Keratinocyte (primary cell): ENCODE data around the gene RBM26. TPM values are rescaled to one million over a fixed set of nuclear protein-coding genes. Genes with fewer than 3 reads are reported as not detected.

Experiments used
- DNase-seq: peaks from one replicate; pipeline ENCODE4 v3.0.0-alpha.2; 2011; ENCODE audit warnings: low read depth, missing footprints, low spot score
- FAIRE-seq: peaks from 2 replicates; lab custom pipeline; 2011; peaks lifted over from hg19 to GRCh38; lab: Jason Lieb, UNC
- H2AFZ ChIP-seq: 2 replicates; pipeline ENCODE4 v1.6.0; 2012; ENCODE audit warnings: low read length, control low read depth, inconsistent platforms; ENCODE audit not compliant: control insufficient read depth
- H3K27ac ChIP-seq: 2 replicates; pipeline ENCODE4 v1.5.1; 2011; ENCODE audit warnings: low read length; ENCODE audit not compliant: control insufficient read depth, insufficient read depth
- H3K27me3 ChIP-seq: 3 replicates; pipeline ENCODE4 v1.6.0; 2011; ENCODE audit warnings: low read length; ENCODE audit not compliant: control insufficient read depth, insufficient read depth; ENCODE audit errors: extremely low read depth
- H3K36me3 ChIP-seq, 2 experiments: 2 replicates in 1 of 2; 3 replicates in 1 of 2; pipeline ENCODE4 v1.5.1; 2011; ENCODE audit warnings: low read length in 2 of 2, mild to moderate bottlenecking in 1 of 2; ENCODE audit not compliant: control insufficient read depth in 2 of 2, insufficient read depth in 2 of 2; ENCODE audit errors: extremely low read depth in 1 of 2
- H3K4me1 ChIP-seq: 3 replicates; pipeline ENCODE4 v1.5.1; 2011; ENCODE audit warnings: low read length; ENCODE audit not compliant: control insufficient read depth, insufficient read depth; ENCODE audit errors: extremely low read depth
- H3K4me2 ChIP-seq: 3 replicates; pipeline ENCODE4 v1.6.0; 2011; ENCODE audit warnings: low read depth, low read length; ENCODE audit not compliant: control insufficient read depth, insufficient read depth; ENCODE audit errors: extremely low read depth
- H3K4me3 ChIP-seq, 3 experiments: fragments of 200-600 bp in 1 of 3; sonication (generic) in 1 of 3; 2 replicates in 2 of 3; 3 replicates in 1 of 3; pipeline ENCODE4 v1.5.1; 2011 to 2016; ENCODE audit warnings: low read length in 3 of 3, mild to moderate bottlenecking in 3 of 3, control low read depth in 2 of 3, inconsistent platforms in 1 of 3, low read depth in 1 of 3, mixed read lengths in 1 of 3, mixed run types in 1 of 3, moderate library complexity in 1 of 3; ENCODE audit not compliant: control insufficient read depth in 2 of 3, insufficient read depth in 2 of 3; ENCODE audit errors: extremely low read depth in 1 of 3
- H3K79me2 ChIP-seq: 2 replicates; pipeline ENCODE4 v1.6.0; 2012; ENCODE audit warnings: low read length; ENCODE audit not compliant: control insufficient read depth, insufficient read depth
- H3K9ac ChIP-seq: 3 replicates; pipeline ENCODE4 v1.6.0; 2011; ENCODE audit warnings: low read length; ENCODE audit not compliant: control insufficient read depth, insufficient read depth; ENCODE audit errors: extremely low read depth
- H3K9me1 ChIP-seq: 3 replicates; pipeline ENCODE4 v1.6.0; 2011; ENCODE audit warnings: low read length; ENCODE audit not compliant: control insufficient read depth, insufficient read depth; ENCODE audit errors: extremely low read depth
- H3K9me3 ChIP-seq: 2 replicates; pipeline ENCODE4 v1.5.1; 2012; ENCODE audit warnings: low read depth, low read length; ENCODE audit not compliant: control insufficient read depth
- H4K20me1 ChIP-seq: 3 replicates; pipeline ENCODE4 v1.6.0; 2011; ENCODE audit warnings: low read length; ENCODE audit not compliant: control insufficient read depth, insufficient read depth; ENCODE audit errors: extremely low read depth
- CTCF ChIP-seq, 3 experiments: IDR thresholded peaks in 1 of 3; conservative IDR thresholded peaks in 1 of 3; optimal IDR thresholded peaks in 1 of 3; 2 replicates in 2 of 3; 3 replicates in 1 of 3; pipeline versions ENCODE3 to v1.5.1; 2011; ENCODE audit warnings: low read length in 3 of 3, mild to moderate bottlenecking in 3 of 3, moderate library complexity in 2 of 3, control low read depth in 1 of 3, inconsistent platforms in 1 of 3; ENCODE audit not compliant: insufficient read depth in 2 of 3; ENCODE audit errors: extremely low read depth in 1 of 3
- EZH2 ChIP-seq: IDR thresholded peaks from one replicate; pipeline ENCODE4 v1.6.1; 2012; ENCODE audit warnings: inconsistent platforms, mild to moderate bottlenecking, low read length, moderate library complexity
- dilution Hi-C: fragments of 300-500 bp; cut with MboI; formaldehyde crosslinking; loops from one replicate; pipeline ENCODE4 v1.7.0; 2020; ENCODE audit warnings: low sequenced_read_pairs; ENCODE audit not compliant: extremely low pct_ligation_motif_present
- polyA plus RNA-seq, 5 experiments: library from polyadenylated mRNA; depleted of rRNA in 3 of 5; stranded (reverse) in 3 of 5; stranded (forward) in 1 of 5; unstranded in 1 of 5; fragments of >200 nt; gene quantifications; 1 replicate in 1 of 5; 2 replicates in 3 of 5; 3 replicates in 1 of 5; pipeline versions ENCODE4 v1.2.1 to v1.2.3, GENCODE V29; 2011 to 2012; ENCODE audit warnings: missing spikeins in 2 of 5, low read depth in 1 of 5, low replicate concordance in 1 of 5

Gene RBM26
- polyA plus RNA-seq, 1 donor (not counting 4 experiments of a cell fraction or from before 2014, with no cell fraction given): 28.4 TPM

DNA sequence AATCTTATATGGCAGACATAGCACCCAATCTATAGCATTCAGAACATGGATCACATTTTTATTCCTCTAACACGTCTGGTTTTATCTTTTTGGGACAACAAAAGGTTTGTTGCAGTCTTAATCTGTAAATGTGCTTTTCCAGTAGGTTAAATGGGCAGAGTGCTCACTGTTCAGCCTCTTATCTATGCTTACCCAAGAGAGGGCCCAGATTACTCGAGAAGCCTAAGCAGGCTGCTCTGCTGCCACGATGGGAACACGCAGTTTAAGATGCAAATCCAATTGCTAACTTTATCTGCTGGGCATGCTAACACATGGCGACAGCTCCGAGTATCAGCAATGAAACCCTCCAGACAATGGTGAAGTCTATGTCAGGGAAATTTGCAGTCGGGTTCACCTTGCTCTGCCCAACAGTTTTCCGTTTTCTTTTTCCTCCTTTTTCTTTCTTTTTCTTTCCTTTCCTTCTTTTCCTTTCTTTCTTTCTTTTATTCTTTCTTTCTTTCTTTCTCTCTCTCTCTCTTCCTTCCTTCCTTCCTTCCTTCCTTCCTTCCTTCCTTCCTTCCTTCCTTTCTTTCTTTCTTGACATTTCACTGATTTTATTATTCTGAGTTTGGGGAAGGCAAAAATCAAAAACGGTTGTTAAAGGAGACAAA lies 115.3 kb downstream of the RBM26 start:
- Histone ChIP-seq H3K9me1 (no peaks in the 10 kb centered on the region), H3K27me3 (no peaks in the 10 kb centered on the region), H3K4me1 (no peaks in the 10 kb centered on the region), H3K4me3 (no peak overlapping the region), H3K4me2 (no peak overlapping the region), H2AFZ (no peak overlapping the region), H3K36me3 (no peaks in the 10 kb centered on the region), H3K79me2 (no peaks in the 10 kb centered on the region), H3K27ac (no peak overlapping the region), H4K20me1 (no peaks in the 10 kb centered on the region), H3K9me3 (no peaks in the 10 kb centered on the region), H3K9ac (no peak overlapping the region)
- no peak for TF ChIP-seq CTCF (optimal IDR thresholded peaks at IDR 0.05 in 1 of 3, IDR thresholded peaks at IDR 0.05 in 1 of 3, conservative IDR thresholded peaks at IDR 0.05 in 1 of 3; ENCODE audit: extremely low read depth in 1 of 3, insufficient read depth in 2 of 3, low read length in 3 of 3)
- no peak for TF ChIP-seq EZH2
- dilution Hi-C loops: no loop called here
- FAIRE-seq: no peak
- DNase-seq: no peak

- no peaks in the 10 kb centered on the region for H3K79me2 ChIP-seq
- TF ChIP-seq CTCF (optimal IDR thresholded peaks at IDR 0.05 in 1 of 3, IDR thresholded peaks at IDR 0.05 in 1 of 3, conservative IDR thresholded peaks at IDR 0.05 in 1 of 3; ENCODE audit: extremely low read depth in 1 of 3, insufficient read depth in 2 of 3, low read length in 3 of 3) (no peak), EZH2 (no peak)
- H4K20me1 ChIP-seq: no peaks in the 10 kb centered on the region
- H3K9me3 ChIP-seq: no peaks in the 10 kb centered on the region
- H2AFZ ChIP-seq: no peak overlapping the region
- no peak overlapping the region for H3K27ac ChIP-seq
- H3K4me3 ChIP-seq: no peak overlapping the region
- no peaks in the 10 kb centered on the region for H3K9me1 ChIP-seq
- H3K4me2 ChIP-seq: no peak overlapping the region
- H3K9ac ChIP-seq: no peak overlapping the region
- no peaks in the 10 kb centered on the region for H3K4me1 ChIP-seq
- dilution Hi-C loops: no loop called here
- no peaks in the 10 kb centered on the region for H3K27me3 ChIP-seq
- no peak for DNase-seq
- no peaks in the 10 kb centered on the region for H3K36me3 ChIP-seq
- no peak for FAIRE-seq
Observed at GRCh38 chr13:79289571-79289970, 116.5 kb downstream of the RBM26 start.
